ENCODE measurements around the gene SAMD3. TPM values are rescaled to one million over a fixed set of nuclear protein-coding genes. Genes with fewer than 3 reads are reported as not detected.
"Not testable (repeated sequence)": the region's sequence is repeated elsewhere in the genome, so short reads cannot be mapped to it uniquely, and the experiment has no call there.

Gene SAMD3
- total and polyA plus RNA-seq, 2 donors (not counting 3 experiments of a cell fraction or from before 2014, with no cell fraction given), result not detected

GRCh38 chr6:130198483-130199035 lies 24.2 kb downstream of the SAMD3 start:
- H2AFZ ChIP-seq (ENCODE audit: low read depth, low read length), result no peak overlapping the region
- H3K9ac ChIP-seq (replicated peaks; ENCODE audit: extremely low read depth, insufficient read depth, low read length), result no peak overlapping the region
- no peak for DNase-seq (ENCODE audit: low read depth, low spot score)
- H3K27ac ChIP-seq (ENCODE audit: insufficient read depth, low read depth, low read length), result no peak overlapping the region
- no peaks in the 10 kb centered on the region for H3K9me3 ChIP-seq (replicated peaks; ENCODE audit: control insufficient read depth, insufficient read depth, low read length)
- dilution Hi-C loops (cut with MboI; ENCODE audit: extremely low pct_ligation_motif_present, low sequenced_read_pairs), result no loop called here
- CTCF ChIA-PET, result no interaction called here
- H3K4me2 ChIP-seq (ENCODE audit: insufficient read depth, low read length), result no peak overlapping the region
- no peak for FAIRE-seq
- no peaks in the 10 kb centered on the region for H3K36me3 ChIP-seq (ENCODE audit: control insufficient read depth in 2 of 2, extremely low read depth in 1 of 2, insufficient read depth in 2 of 2, low read length in 2 of 2)
- no TSS peak for BruUV-seq (replicated peaks)
- no peaks in the 10 kb centered on the region for H3K79me2 ChIP-seq (ENCODE audit: control insufficient read depth, insufficient read depth, low read length)
- H3K4me3 ChIP-seq (replicated peaks in 1 of 3; ENCODE audit: insufficient read depth in 1 of 3, low read depth in 1 of 3, low read length in 3 of 3), result no peak overlapping the region
- no peaks in the 10 kb centered on the region for H3K9me1 ChIP-seq (replicated peaks; ENCODE audit: control insufficient read depth, extremely low read depth, insufficient read depth, low read length)
- H3K27me3 ChIP-seq (ENCODE audit: control insufficient read depth in 2 of 2, insufficient read depth in 2 of 2, low read length in 2 of 2), result peaks cover 1 to 8% of the 10 kb centered on the region in 2 experiments
- POLR2A ChIA-PET, result no interaction called here
- TF ChIP-seq, protein P1, sequence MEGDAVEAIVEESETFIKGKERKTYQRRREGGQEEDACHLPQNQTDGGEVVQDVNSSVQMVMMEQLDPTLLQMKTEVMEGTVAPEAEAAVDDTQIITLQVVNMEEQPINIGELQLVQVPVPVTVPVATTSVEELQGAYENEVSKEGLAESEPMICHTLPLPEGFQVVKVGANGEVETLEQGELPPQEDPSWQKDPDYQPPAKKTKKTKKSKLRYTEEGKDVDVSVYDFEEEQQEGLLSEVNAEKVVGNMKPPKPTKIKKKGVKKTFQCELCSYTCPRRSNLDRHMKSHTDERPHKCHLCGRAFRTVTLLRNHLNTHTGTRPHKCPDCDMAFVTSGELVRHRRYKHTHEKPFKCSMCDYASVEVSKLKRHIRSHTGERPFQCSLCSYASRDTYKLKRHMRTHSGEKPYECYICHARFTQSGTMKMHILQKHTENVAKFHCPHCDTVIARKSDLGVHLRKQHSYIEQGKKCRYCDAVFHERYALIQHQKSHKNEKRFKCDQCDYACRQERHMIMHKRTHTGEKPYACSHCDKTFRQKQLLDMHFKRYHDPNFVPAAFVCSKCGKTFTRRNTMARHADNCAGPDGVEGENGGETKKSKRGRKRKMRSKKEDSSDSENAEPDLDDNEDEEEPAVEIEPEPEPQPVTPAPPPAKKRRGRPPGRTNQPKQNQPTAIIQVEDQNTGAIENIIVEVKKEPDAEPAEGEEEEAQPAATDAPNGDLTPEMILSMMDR (IDR thresholded peaks at IDR 0.05; ENCODE audit: extremely low read depth in 1 of 2, insufficient read depth in 1 of 2, low read depth in 1 of 2, low read length in 2 of 2), result no peak
- TF ChIP-seq FOS (IDR thresholded peaks at IDR 0.05; ENCODE audit: borderline replicate concordance, insufficient read depth, low read length) (no peak), JUN (IDR thresholded peaks at IDR 0.05; ENCODE audit: borderline replicate concordance, insufficient read depth, insufficient read length, low read depth) (no peak), POLR2A (IDR thresholded peaks at IDR 0.05; ENCODE audit: low read depth, low read length) (no peak), MAX (IDR thresholded peaks at IDR 0.05; ENCODE audit: insufficient read depth, insufficient read length) (no peak), EZH2 (IDR thresholded peaks at IDR 0.05; ENCODE audit: borderline replicate concordance, low read depth, low read length, severe bottlenecking) (no peak), POLR2AphosphoS5 (IDR thresholded peaks at IDR 0.05; ENCODE audit: insufficient read depth, low read depth, low read length) (no peak), GATA2 (IDR thresholded peaks at IDR 0.05; ENCODE audit: insufficient read depth, insufficient read length, low read depth, low read length) (no peak), MYC (IDR thresholded peaks at IDR 0.05; ENCODE audit: low read depth, low read length) (no peak)
- H3K4me1 ChIP-seq (ENCODE audit: control insufficient read depth, extremely low read depth, insufficient read depth, low read length), result no peaks in the 10 kb centered on the region
- intact Hi-C loops (cut with micrococcal nuclease), result no loop called here
- H4K20me1 ChIP-seq (replicated peaks; ENCODE audit: control insufficient read depth, extremely low read depth, insufficient read depth, low read length), result no peaks in the 10 kb centered on the region

GRCh38 chr6:130197816-130198482 lies 24.8 kb downstream of the SAMD3 start:
- H3K27me3 ChIP-seq (ENCODE audit: control insufficient read depth in 2 of 2, insufficient read depth in 2 of 2, low read length in 2 of 2); CTCF ChIA-PET; H3K4me2 ChIP-seq (ENCODE audit: insufficient read depth, low read length); H3K79me2 ChIP-seq (ENCODE audit: control insufficient read depth, insufficient read depth, low read length); H3K9ac ChIP-seq (replicated peaks; ENCODE audit: extremely low read depth, insufficient read depth, low read length); H4K20me1 ChIP-seq (replicated peaks; ENCODE audit: control insufficient read depth, extremely low read depth, insufficient read depth, low read length); intact Hi-C loops (cut with micrococcal nuclease); BruUV-seq (replicated peaks); DNase-seq (ENCODE audit: low read depth, low spot score); H3K4me1 ChIP-seq (ENCODE audit: control insufficient read depth, extremely low read depth, insufficient read depth, low read length); H3K9me3 ChIP-seq (replicated peaks; ENCODE audit: control insufficient read depth, insufficient read depth, low read length); POLR2A ChIA-PET; H3K9me1 ChIP-seq (replicated peaks; ENCODE audit: control insufficient read depth, extremely low read depth, insufficient read depth, low read length); dilution Hi-C loops (cut with MboI; ENCODE audit: extremely low pct_ligation_motif_present, low sequenced_read_pairs); H3K4me3 ChIP-seq (replicated peaks in 1 of 3; ENCODE audit: insufficient read depth in 1 of 3, low read depth in 1 of 3, low read length in 3 of 3); H3K27ac ChIP-seq (ENCODE audit: insufficient read depth, low read depth, low read length); H2AFZ ChIP-seq (ENCODE audit: low read depth, low read length); FAIRE-seq; H3K36me3 ChIP-seq (ENCODE audit: control insufficient read depth in 2 of 2, extremely low read depth in 1 of 2, insufficient read depth in 2 of 2, low read length in 2 of 2): not testable (repeated sequence)

All from endothelial cell of umbilical vein (primary cell).